ENCODE measurements around the gene CREBZF.
"Not testable (repeated sequence)": the region's sequence is repeated elsewhere in the genome, so short reads cannot be mapped to it uniquely, and the experiment has no call there.

The CREBZF gene

DNA sequence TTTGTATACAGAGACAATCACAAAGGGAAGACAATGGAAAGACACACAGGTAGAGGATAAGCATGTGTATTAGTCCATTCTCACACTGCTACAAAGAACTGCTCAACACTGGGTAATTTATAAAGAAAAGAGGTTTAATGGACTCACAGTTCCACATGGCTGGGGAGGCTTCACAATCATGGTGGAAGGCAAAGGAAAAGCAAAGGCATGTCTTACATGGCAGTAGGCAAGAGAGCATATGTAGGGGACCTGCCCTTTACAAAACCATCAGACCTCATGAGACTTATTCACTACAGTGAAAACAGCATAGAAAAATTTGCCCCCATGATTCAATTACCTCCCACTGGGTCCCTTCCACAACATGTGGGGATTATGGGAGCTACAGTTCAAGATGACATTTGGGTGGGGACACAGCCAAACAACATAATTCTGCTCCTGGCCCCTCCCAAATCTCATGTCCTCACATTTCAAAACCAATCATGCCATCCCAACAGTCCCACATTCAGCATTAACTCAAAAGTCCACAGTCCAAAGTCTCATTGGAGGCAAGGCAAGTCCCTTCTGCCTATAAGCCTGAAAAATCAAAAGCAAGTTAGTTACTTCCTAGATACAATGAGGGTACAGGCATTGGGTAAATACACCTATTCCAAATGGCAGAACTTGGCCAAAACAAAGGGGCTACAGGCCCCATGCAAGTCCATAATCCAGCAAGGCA lies 6.2 kb upstream of the CREBZF start:
- not testable (repeated sequence) for DNase-seq (ENCODE audit: low spot score)

DNA sequence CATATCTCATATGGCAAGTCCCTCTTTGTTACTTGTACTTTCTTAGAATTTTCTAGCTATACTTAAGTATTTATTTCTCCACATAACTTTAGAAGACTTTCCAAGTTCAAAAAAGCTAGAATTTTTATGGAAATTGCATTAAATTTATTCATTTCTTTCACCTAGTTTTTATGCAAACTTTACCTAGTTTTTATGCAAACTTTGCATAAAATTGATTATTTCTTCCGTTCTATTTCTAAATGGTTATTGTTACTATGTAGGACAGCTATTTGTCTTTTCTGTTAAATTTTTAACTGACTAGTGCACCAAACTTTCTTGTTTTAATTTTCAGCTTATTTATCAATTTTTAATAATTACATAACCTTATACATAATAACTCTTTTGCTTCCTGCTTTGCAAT lies 3.2 kb upstream of the CREBZF start:
- DNase-seq (ENCODE audit: low spot score) = no peak

DNA sequence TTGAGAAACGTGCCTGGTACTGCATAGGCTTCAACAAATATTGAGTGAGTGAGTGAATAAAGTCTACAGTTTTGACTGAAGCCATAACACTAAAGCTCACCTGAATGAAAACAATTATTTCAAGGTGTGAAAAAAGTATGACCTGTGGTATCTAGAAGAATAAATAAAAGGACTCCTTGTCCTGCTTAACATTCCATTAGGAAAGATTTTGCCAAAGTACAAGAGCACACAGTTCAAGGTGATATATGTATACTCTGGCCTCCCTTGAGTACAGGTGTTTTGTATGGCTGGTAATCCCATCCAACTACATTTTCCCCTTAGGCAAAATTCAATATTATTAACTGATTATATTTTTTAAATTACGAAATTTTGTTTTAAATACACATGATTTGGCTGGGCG lies 1.8 kb upstream of the CREBZF start:
- DNase-seq (ENCODE audit: low spot score) = no peak

DNA sequence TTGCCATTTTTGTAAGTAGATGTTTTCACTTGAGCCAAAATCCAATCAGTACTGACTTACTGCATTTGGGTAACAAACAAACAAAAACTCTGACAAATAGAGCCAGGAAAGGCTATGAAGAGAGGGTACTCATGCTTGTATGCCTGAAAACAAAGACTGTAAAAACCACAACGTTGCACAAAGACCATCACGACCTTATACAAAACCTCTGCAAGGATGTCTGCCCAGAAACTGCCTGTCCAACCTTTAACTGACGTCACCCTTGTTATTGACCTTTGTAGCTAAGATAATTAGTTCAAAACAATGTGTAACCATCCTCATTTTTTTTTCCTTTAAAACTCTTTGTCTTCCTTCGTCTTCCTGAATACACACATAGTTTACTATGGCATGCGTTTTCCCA lies 804 bp upstream of the CREBZF start:
- DNase-seq (ENCODE audit: low spot score) = peak; percentile 43

DNA sequence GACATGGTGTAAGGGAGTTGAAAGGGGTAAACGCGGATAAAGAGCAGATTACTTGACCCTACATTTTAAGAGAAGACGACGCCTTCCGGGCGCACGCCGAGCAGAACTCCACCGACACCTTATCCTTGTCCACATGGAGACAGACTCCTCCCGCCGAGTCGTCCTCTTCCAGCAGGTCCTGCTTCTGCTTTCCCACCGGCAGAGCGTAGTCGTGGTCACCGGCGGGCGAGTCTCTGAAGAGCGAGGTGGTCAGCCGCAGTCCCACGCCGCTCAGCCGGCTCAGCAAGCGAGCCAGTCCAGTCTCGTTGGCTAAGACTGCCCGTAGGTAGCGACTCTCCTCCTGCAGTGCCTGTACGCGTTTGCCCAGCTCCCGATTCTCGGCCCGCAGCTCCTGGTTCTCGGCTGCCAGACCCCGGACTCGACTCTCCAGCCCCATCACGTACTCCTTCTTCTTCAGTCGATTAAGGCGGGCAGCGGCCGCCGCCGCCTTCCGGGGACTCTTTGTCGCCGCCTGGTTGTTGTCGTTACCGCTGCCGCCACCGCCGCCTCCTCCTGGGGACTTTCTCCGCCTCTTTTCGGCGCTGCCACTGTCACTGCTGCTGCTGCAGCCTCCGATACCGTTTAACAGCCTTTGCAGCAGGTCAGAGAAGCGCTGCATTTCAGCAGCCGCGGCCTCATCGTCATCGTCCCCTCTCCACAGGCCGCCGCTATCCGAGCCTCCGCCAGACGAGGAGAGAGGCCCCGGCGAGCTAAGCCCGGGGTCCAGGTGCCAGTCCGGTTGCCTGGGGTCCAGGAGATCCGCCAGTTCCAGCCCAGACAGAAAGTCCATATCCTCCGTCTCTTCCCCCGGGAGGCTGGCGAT lies 945 bp downstream of the CREBZF start:
- DNase-seq (ENCODE audit: low spot score) = peak; percentile 90

DNA sequence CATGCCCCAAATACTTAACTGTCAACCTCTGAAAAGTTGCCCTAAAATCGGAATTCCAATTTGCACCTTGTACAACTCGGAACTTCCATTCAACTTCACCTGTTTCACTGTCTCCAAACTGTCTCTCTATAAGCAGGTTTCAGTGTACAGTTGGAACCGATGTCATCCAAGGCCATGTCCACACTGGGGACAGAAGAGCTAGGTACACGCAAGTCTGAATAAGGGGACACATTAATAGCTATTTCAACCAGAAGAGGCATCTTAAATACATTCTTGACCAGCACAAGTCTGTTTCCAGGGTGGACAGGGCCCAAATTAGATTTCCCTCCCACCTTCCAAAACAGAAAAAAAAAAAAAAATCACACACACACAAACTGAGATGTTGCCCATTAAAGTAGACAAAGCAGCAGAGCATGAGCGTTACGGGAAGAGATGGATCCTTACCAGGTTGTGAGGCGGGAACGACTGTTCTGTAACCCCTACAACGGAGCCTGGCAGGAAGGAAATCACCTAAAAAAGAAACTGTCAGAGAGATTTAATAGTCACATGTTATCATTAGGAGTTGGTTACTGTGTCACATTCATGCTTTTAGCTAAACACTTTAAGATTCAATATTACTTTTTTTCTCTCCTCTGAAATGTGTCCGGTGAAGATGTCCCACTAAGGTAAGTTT lies 1.7 kb downstream of the CREBZF start:
- DNase-seq (ENCODE audit: low spot score) = peak; percentile 46

DNA sequence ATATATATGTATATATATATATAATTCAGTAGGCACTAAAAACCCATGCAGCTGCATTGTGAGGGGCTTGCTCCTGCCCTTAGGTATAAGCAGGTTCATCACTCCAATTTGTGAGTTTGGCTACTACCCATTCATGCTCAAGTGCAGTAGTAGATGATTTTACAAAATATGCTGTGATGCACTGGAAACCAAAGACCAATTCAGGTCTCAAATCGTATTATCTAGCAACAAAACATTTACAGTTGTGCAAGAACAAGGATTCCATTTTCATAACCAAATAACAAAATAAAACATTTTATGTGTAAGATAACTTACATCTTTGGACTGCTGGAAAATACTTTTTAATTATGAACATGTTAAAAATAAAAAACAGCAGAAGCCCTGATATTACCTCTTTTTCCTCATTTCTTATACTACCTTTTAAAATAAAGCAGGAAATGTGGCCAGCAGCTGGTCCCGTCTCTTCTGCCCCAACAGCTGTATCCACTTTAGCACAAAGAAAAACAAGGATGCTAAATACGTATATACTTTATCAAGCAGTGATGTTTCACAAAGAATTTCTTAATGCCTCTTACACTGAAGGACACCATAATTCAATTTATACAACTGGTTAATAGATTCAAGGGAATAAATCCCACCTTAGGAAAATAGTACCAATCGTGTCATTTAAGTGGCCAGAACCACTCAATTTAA lies 2.8 kb downstream of the CREBZF start:
- no peak for DNase-seq (ENCODE audit: low spot score)

DNA sequence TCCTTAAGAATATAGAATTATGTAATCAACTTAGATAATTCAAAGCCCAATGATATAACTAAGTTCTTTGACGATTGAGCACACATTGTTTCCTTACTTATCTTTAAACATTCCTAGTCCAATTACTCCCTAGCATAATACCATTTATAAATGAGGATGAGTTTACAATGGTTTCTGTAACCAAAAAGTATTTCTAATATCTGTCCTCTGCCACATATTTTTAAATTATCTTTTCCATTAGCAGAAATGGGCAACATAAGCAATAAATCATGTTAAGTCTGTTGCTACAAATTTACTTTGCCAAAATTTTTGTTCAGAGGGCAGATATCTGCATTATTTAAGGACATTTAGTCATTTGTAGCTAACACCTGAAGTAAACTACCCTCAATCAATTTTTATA lies 6.7 kb downstream of the CREBZF start:
- DNase-seq (ENCODE audit: low spot score) = no peak

DNA sequence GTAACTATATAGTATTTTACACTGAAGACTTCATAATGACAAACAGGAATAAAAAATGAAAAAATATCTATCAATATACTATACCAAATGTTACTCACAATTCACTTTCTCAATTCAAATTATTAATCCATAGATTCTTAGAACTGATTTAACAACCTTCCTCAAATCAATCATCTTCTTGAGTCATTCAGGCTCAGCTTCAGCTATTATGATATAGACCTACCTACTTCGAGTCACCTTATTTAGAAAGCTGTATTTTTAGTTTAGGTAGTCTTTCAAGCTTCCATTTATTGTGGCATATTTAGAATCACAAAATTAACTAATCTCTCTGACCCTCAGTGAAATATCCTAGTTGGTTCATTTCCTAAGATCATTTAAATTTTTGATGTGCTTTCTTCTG lies 8.2 kb downstream of the CREBZF start:
- no peak for DNase-seq (ENCODE audit: low spot score)

DNA sequence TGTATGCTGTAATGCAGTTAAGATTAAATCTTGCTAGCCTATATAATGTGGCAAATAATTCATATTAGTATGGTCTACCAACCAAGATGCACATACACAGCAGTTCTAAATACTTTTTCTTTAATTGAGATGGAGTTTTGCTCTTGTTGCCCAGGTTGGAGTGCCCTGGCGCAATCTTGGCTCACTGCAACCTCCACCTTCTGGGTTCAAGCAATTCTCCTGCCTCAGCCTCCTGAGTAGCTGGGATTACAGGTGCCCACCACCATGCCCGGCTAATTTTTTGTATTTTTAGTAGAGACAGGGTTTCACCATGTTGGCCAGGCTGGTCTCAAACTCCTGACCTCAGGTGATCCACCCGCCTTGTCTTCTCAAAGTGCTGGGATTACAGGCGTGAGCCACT lies 10.6 kb downstream of the CREBZF start:
- DNase-seq (ENCODE audit: low spot score) = not testable (repeated sequence)

DNA sequence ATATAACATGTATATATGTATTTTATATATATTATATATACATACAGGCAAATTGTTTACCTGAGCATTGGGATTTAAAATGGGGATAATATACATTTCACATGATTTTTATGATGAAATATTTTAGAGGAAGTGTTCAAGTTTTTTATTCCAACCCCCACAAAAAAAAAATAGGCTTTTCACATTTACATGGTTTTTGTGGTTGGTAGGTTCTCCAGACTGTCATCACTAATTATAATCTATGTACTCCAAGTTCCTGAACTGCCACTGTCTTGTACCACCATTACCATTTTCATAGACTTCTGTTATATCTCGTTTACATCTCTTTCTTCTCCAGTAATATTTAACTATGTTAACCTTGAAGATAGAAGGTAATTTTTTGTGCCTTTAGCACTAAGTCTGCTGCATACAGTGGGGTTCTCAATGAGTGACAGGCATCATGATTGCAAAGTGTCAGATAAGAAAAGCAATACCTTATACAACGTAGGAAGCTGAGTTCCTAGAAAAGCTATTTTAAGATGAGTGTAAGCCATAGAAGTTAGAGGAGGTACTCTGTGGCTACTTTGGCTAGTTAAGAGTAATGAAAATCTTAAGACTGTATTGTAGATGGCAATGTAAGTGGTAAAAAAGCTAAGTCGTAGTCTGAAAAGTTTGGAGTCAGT lies 12.0 kb downstream of the CREBZF start:
- no peak for DNase-seq (ENCODE audit: low spot score)

DNA sequence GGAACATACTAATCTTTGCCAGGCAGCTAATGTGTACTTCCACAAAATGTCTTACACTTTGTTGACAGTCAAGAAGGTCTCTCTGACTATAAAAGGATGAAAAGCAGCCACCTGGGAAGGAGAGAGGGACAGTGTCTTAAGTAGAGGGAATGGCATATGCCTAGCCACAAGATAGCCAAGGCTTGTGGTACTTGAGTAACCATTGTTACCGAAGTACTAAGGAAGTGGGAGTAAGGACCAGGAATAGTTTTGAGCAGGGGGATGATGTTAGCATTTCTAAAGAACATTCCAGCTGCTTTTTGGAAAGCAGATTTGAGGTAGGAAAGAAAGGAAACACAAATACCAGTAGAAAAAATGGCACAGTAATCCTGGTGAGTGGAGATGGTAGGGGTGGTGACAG lies 13.8 kb downstream of the CREBZF start:
- no peak for DNase-seq (ENCODE audit: low spot score)

DNA sequence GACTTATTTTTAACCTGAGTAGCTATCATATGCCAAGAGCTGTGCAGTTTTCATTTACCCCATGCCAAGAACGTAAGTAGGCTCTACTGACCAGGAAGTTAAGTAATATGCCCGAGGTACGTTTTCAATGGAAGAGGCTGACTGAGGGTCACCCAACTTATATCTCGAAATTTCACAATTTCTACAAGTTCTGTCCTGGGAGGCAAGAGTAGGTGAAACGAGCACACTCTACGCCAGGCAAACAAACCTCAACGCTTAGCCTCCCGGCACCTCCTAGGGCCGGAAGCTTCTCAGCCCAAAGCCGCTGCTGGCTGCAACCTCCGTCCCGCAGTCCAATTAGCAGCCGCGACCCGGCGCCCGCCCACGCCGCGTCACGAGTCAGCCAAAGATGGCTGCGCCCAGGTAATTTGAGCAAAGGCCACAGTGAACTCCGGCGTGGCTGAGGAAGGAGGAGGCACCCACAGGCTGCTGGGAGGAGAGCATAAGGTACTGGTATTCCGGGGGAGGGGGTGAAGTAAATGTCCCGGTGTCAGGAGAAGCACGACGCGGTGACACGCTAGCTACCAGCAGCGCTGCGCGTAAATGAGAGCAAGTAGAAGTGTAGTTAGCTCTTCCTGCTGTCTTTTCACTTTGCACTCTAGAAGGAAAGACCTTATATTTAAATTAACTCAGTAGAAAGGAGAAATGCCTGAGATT lies 17.2 kb downstream of the CREBZF start, which contains the start of gene TMEM126A:
Gene TMEM126A (plus strand): TSS at position 364 of the 696 bp plus-strand sequence. CDS start 2,289 bp downstream, outside the sequence.
- DNase-seq (ENCODE audit: low spot score) = peak; percentile 93

DNA sequence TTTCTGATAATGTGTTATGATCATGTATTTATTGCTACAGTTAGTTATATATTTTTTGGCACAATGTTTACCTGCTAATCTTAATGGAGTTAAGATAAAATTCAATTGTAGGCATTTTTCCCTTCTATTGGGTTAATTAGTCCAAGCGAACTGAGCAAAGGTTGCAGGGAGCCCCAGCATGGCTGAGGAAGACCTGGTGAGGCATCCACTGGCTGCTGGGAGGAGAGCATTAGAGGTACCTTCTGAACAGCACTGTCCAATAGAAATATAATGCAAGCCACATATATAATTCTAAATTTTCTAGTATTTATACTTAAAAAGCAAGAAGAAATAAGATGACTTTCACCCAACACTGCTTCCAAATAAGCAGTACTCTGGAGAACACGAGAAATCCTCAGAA lies 17.9 kb downstream of the CREBZF start:
- DNase-seq (ENCODE audit: low spot score) = no peak

DNA sequence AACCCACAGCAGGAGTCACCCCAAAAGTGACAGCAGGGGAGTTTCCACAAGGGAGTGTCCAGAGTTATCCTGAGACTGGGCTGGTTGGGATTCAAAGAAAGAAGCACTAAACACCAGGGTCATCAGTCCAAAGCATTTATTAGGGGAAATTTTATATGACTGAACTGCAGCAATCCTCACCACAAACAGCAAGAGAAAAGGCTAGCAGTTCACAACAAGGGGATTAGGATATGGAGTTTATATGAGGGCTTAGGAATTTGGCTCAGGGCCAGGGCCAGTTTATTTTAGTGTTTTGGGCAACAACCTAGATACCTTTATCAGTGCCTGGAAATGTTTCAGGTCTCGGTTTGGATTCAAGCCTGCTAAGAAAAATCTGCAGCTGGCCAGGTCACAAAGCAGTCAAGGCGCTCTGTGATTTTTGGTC lies 21.7 kb downstream of the CREBZF start:
- DNase-seq (ENCODE audit: low spot score) = no peak

DNA sequence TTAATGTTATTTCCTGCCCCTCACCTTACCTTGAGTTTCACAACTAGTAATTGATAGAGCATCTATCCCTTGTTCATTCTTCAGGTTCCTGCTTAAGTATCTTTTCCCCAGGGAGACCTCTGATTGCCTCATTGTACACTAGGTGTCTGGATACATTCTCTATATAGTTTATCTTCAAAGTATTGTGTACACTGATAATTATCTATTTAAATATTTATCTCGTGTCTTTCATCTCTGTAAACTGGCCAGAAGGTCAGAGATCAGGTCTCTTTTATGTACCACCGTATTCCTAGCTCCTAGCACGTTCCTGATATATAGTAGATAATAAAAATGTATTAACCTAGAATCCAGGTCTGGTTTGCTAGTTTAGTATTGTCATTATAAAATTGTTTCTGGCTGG lies 30.2 kb downstream of the CREBZF start:
- DNase-seq (ENCODE audit: low spot score) = no peak

DNA sequence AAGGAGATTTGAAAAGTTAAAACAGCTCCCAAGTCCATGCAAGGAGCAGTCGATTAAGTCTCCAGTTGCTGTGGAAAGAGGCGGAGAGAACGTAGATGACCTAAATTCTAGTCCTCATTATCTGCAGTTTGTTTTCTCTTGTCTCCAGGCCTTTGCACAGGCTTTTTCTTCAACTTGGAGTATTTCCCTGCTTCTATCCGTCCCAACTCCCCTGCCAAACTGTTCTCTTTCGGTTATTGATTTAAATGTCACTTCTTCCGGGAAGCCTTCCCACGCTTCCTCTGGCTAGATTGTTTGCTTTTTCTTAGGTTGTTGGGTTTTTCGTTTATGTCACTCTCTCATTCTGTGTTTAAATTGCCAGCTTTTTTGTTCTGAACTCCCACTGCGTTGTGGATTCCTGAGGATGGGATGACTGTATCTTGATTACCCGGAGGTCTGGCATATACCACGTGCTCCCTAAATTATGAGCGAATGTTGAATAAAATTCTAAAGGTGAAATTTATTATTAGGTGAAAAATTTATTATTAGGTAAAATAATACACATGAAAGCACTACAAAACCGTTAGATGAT lies 36.1 kb downstream of the CREBZF start:
- DNase-seq (ENCODE audit: low spot score) = no peak

DNA sequence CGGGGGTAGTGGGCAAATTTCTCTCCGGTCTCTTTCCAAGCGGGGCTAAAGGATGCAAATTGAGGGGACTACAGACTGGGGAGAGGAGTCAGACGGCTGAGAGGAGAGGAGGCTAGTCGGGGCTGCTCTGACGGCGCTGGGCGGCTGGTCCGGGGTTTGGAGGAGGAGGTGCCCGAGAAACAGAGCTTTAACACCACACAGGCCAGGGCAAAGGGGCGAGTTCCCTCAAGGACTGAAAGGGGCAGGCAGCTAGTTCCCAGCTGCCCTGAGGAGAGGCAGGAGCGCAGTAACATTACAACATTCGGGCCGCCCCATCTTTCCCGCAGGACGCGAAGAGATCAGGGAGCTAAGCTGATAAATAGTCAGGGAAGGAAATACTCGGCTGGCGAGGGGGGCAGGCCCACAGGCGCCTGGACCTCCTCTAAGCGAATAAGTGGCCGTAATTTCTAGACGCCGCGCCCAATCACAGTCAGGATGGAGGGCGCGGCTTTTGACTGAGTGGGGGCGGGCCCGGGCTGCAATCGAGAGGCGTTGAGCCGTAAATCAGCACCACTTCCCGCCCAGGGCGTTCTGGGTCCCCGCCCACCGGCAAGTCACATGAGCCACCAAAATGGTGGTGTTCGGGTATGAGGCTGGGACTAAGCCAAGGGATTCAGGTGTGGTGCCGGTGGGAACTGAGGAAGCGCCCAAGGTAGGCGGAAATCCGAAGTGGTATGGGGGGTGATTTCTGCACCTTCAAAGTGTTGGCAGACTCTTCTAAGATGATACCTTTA lies 36.7 kb downstream of the CREBZF start, which contains the start of gene TMEM126B:
Gene TMEM126B (plus strand): TSS at position 596 of the 773 bp plus-strand sequence. CDS start 15 bp downstream, at position 611.
- DNase-seq (ENCODE audit: low spot score) = peak; percentile 98

DNA sequence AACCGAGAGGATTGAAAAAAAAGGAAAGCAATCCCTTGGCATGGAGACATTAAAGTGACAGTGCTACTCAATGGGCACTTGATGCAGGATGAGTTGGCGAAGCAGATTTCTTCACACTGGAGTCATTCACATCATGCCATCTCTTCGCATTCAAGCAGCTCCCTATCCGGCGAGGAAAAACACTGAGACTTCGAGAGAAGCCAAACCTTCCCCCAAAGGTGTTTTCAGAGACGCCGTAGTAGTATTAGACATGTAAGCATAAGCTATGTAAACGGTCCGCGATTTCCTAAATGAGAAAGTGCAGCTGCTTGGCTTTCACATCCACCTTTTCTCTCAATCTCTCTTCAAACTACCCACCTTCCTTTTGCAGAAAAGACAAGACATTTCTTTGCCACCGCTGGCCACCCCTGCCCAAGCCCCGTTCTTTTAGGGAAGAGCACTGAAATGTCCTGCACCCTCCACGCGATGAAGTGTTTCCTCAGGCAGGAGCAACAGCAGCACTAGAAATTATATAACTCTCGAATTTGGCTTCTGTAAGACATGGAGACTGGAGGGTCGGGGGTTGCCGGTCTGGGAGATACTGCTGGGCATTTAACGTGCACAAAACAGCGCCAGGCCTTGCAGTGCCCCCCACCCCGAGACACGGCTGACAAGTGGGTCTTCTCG lies 37.5 kb downstream of the CREBZF start, which contains the start of gene DLG2:
Gene DLG2 (minus strand): TSS at position 13 of the 666 bp plus-strand sequence.
- peak; percentile 44 for DNase-seq (ENCODE audit: low spot score)

All from NAMALWA (cell line).